Daoy (cell line): Measurements from ENCODE around the gene RBPJ. TPM values are rescaled to one million over a fixed set of nuclear protein-coding genes. Genes with fewer than 3 reads are reported as not detected.

Source experiments
- DNase-seq: peaks from one replicate; pipeline ENCODE4 v3.0.0-alpha.2; 2015; ENCODE audit warnings: low read depth
- total RNA-seq: library from RNA; depleted of rRNA; stranded (reverse); fragments of >200 nt; shearing (Covaris generic); gene quantifications from 2 replicates; pipeline ENCODE4 v1.2.3, GENCODE V29; 2014

RBPJ gene
- total RNA-seq, 1 experiment from 2014 or later = 33.9 TPM

GRCh38 chr4:26418850-26419249 is 98.0 kb downstream of the RBPJ start:
- DNase-seq = no peak

GRCh38 chr4:26420438-26420837 is 99.6 kb downstream of the RBPJ start:
- no peak for DNase-seq

GRCh38 chr4:26420913-26421312 is 100.1 kb downstream of the RBPJ start:
- no peak for DNase-seq

GRCh38 chr4:26424153-26424552 is 103.3 kb downstream of the RBPJ start:
- DNase-seq = no peak

- DNase-seq = no peak
These were observed 104.0 kb downstream of the RBPJ start for GRCh38 chr4:26424838-26425237.

- DNase-seq = no peak
These were observed 105.1 kb downstream of the RBPJ start for GRCh38 chr4:26425953-26426352.

- no peak for DNase-seq
These were observed 106.1 kb downstream of the RBPJ start for GRCh38 chr4:26426892-26427291.

- no peak for DNase-seq
These were observed 109.1 kb downstream of the RBPJ start for GRCh38 chr4:26429910-26430309.

- DNase-seq = no peak
These were observed 110.8 kb downstream of the RBPJ start for GRCh38 chr4:26431461-26432180.

GRCh38 chr4:26432419-26432818 is 111.6 kb downstream of the RBPJ start:
- DNase-seq = no peak

- DNase-seq = no peak
These were observed 112.7 kb downstream of the RBPJ start for GRCh38 chr4:26433556-26433955.

- DNase-seq = no peak
These were observed 113.3 kb downstream of the RBPJ start for GRCh38 chr4:26434030-26434639.

GRCh38 chr4:26441102-26441501 is 120.3 kb downstream of the RBPJ start:
- peak; percentile 22 for DNase-seq

- no peak for DNase-seq
These were observed 121.0 kb downstream of the RBPJ start for GRCh38 chr4:26441771-26442170.

GRCh38 chr4:26447378-26447777 is 126.6 kb downstream of the RBPJ start:
- DNase-seq = no peak

GRCh38 chr4:26450418-26450817 is 129.6 kb downstream of the RBPJ start:
- DNase-seq = no peak

GRCh38 chr4:26451597-26451996 is 130.8 kb downstream of the RBPJ start:
- DNase-seq = no peak

- no peak for DNase-seq
These were observed 132.0 kb downstream of the RBPJ start for GRCh38 chr4:26452565-26453531.

GRCh38 chr4:26454961-26455360 is 134.1 kb downstream of the RBPJ start:
- no peak for DNase-seq

GRCh38 chr4:26455571-26455970 is 134.8 kb downstream of the RBPJ start:
- peak; percentile 15 for DNase-seq

GRCh38 chr4:26457412-26457811 is 136.6 kb downstream of the RBPJ start:
- DNase-seq = no peak

- DNase-seq = peak; percentile 31
These were observed 137.3 kb downstream of the RBPJ start for GRCh38 chr4:26458157-26458561.
